ENCODE measurements around the gene GALNT3. TPM values are rescaled to one million over a fixed set of nuclear protein-coding genes. Genes with fewer than 3 reads are reported as not detected.

GALNT3 gene
- total and polyA plus RNA-seq, 2 of the 8 experiments (the other 6 are each of a cell fraction or from before 2014, with no cell fraction given): 3.4 to 23.6 TPM

DNA sequence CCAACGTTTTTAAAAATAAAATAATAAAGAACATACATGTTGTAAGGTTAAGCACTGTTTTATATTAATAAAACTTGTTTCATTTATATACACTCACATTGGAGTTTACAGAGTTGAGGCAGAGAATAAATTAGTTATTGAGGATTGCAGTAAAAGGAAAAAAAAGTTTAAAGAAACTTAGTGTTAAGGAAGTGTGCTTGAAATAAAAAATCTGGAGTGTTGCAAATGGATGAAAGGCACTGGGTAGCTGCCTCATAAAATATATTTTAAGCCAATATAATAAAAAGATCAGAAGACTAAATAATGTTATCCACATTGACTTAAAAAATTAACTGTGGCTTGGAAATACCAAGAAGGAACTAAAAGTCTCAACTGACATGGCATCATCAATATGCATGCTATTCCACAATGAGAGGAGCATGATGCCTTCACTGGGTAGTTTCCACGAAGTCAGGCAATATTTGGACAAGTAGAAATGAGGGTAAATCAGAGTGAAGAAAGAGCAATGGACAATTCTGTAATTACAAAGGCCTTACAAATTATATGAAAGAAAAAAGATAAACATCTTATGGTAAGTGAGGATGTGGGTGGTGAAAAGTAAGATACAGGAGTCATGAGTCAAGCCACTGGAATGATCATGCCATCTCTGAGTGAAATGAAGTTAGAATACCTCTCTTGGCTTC lies 2.5 kb downstream of the GALNT3 start:
- H4K8ac ChIP-seq (ENCODE audit: extremely low read depth, insufficient read depth, low read length): no peak overlapping the region
- H3K23ac ChIP-seq (ENCODE audit: insufficient read length): no peak overlapping the region
- H3K9ac ChIP-seq (replicated peaks in 1 of 4; ENCODE audit: extremely low read depth in 1 of 4, low read depth in 3 of 4, low read length in 3 of 4): no peak overlapping the region
- peaks cover 0 to 4% (median 0%) of the 10 kb centered on the region in 4 experiments; a peak in 2 of 8 replicates for H3K36me3 ChIP-seq (ENCODE audit: control insufficient read depth in 2 of 4, insufficient read depth in 4 of 4, low read length in 3 of 4)
- no peaks in the 10 kb centered on the region for H4K20me1 ChIP-seq (replicated peaks in 1 of 2; ENCODE audit: control insufficient read depth in 1 of 2, insufficient read depth in 2 of 2, low read length in 2 of 2)
- H3K9me3 ChIP-seq (ENCODE audit: insufficient read depth in 2 of 2, low read depth in 1 of 2, low read length in 1 of 2): no peaks in the 10 kb centered on the region
- H2BK20ac ChIP-seq (ENCODE audit: low read length): no peak overlapping the region
- H3K4ac ChIP-seq (replicated peaks; ENCODE audit: insufficient read length, low read depth, low read length): no peak overlapping the region
- peak overlapping the region; percentile 85 to 93 for H3K4me2 ChIP-seq (ENCODE audit: insufficient read depth in 1 of 2, low read depth in 2 of 2, low read length in 2 of 2)
- ChIA-PET CTCF (ENCODE audit: partially characterized antibody) (interaction anchor here (0.7 to 1.6 kb wide), 2 partner anchors 13 to 56 kb away, joined by 3 to 5 read pairs; no protein-coding TSS in a partner anchor), POLR2A (ENCODE audit: partially characterized antibody) (no interaction called here)
- no peak for DNase-seq (ENCODE audit: low read depth in 1 of 2, low spot score in 2 of 2)
- H2BK120ac ChIP-seq (replicated peaks; ENCODE audit: low read depth, low read length): no peak overlapping the region
- H2BK5ac ChIP-seq (ENCODE audit: low read depth, low read length): no peak overlapping the region
- no peak overlapping the region for H2AK5ac ChIP-seq (ENCODE audit: low read depth, low read length)
- H3K4me3 ChIP-seq (ENCODE audit: extremely low read depth in 1 of 4, insufficient read depth in 2 of 4, low read depth in 3 of 4, low read length in 4 of 4): peak overlapping the region in 2 of 4 experiments; percentile 83; a peak in 3 of 8 replicates
- H3K79me2 ChIP-seq (ENCODE audit: control insufficient read depth in 1 of 2, insufficient read depth in 2 of 2, low read length in 2 of 2): peaks cover 6 to 68% of the 10 kb centered on the region in 2 experiments
- no peak overlapping the region for H2BK12ac ChIP-seq (ENCODE audit: low read depth, low read length)
- H3K27me3 ChIP-seq (replicated peaks in 1 of 4; ENCODE audit: control insufficient read depth in 3 of 4, extremely low read depth in 1 of 4, insufficient read depth in 3 of 4, low read length in 3 of 4): no peaks in the 10 kb centered on the region; a peak in 1 of 7 replicates
- no peak overlapping the region for H3K14ac ChIP-seq (ENCODE audit: insufficient read length)
- WGBS, 2 experiments (ENCODE audit: extremely low coverage in 1 of 2, insufficient coverage in 1 of 2, insufficient read length in 1 of 2, insufficient replicate concordance in 2 of 2, low coverage in 1 of 2, low lambda C conversion rate in 2 of 2, missing lambda C conversion rate in 1 of 2): 69% methylated on average over 2 of the region's 2 CpGs; no CpG with 5 or more reads in 1 of the 2 experiments
- no peak overlapping the region for H4K5ac ChIP-seq (ENCODE audit: insufficient read length, low read depth, low read length)
- H3K23me2 ChIP-seq (ENCODE audit: low read depth, low read length): peaks cover 8% of the 10 kb centered on the region; the same call in 1 of the 2 replicates
- no peak overlapping the region for H3K27ac ChIP-seq (ENCODE audit: low read depth, low read length)
- no peak overlapping the region for H4K91ac ChIP-seq (replicated peaks; ENCODE audit: insufficient read length, low read length)
- peaks cover 0 to 19% (median 3%) of the 10 kb centered on the region in 4 experiments; a peak in 3 of 7 replicates for H3K4me1 ChIP-seq (replicated peaks in 1 of 4; ENCODE audit: control insufficient read depth in 3 of 4, insufficient read depth in 4 of 4, low read length in 3 of 4)
- H3K56ac ChIP-seq (replicated peaks; ENCODE audit: insufficient read length, low read depth, low read length): no peak overlapping the region
- no peak overlapping the region for H3K18ac ChIP-seq (ENCODE audit: extremely low read depth, low read length)
- peaks cover 5% of the 10 kb centered on the region; the same call in 1 of the 2 replicates for H3K79me1 ChIP-seq (ENCODE audit: low read depth, low read length)
- no peak for FAIRE-seq
- H2AFZ ChIP-seq (ENCODE audit: low read length): no peak overlapping the region
- no peak overlapping the region for H2BK15ac ChIP-seq (ENCODE audit: low read length)
- TF ChIP-seq RAD21 (IDR thresholded peaks at IDR 0.05 in 1 of 2, conservative IDR thresholded peaks at IDR 0.05 in 1 of 2; ENCODE audit: low read depth in 2 of 2, low read length in 2 of 2): no peak
- no peak for TF ChIP-seq KDM5A (IDR thresholded peaks at IDR 0.05; ENCODE audit: low read length)
- TF ChIP-seq SP4 (IDR thresholded peaks at IDR 0.05; ENCODE audit: low read length): no peak
- TF ChIP-seq SUZ12 (IDR thresholded peaks at IDR 0.05; ENCODE audit: low read length): no peak
- no peak for TF ChIP-seq TEAD4 (IDR thresholded peaks at IDR 0.05; ENCODE audit: low read depth, low read length)
- TF ChIP-seq, protein P1, sequence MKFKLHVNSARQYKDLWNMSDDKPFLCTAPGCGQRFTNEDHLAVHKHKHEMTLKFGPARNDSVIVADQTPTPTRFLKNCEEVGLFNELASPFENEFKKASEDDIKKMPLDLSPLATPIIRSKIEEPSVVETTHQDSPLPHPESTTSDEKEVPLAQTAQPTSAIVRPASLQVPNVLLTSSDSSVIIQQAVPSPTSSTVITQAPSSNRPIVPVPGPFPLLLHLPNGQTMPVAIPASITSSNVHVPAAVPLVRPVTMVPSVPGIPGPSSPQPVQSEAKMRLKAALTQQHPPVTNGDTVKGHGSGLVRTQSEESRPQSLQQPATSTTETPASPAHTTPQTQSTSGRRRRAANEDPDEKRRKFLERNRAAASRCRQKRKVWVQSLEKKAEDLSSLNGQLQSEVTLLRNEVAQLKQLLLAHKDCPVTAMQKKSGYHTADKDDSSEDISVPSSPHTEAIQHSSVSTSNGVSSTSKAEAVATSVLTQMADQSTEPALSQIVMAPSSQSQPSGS (IDR thresholded peaks at IDR 0.05; ENCODE audit: low read length): no peak
- TF ChIP-seq CHD2 (IDR thresholded peaks at IDR 0.05; ENCODE audit: low read length): no peak
- no peak for TF ChIP-seq EZH2 (IDR thresholded peaks at IDR 0.05; ENCODE audit: low read depth, low read length, severe bottlenecking)
- no peak for TF ChIP-seq PHF8 (conservative IDR thresholded peaks at IDR 0.05; ENCODE audit: low read depth, low read length)
- TF ChIP-seq POLR2A (IDR thresholded peaks at IDR 0.05; ENCODE audit: control extremely low read depth in 1 of 2, low read depth in 2 of 2, low read length in 2 of 2): no peak
- no peak for TF ChIP-seq CTBP2 (IDR thresholded peaks at IDR 0.05; ENCODE audit: borderline replicate concordance, insufficient read depth, insufficient read length, low read length)
